Left lobe of liver (tissue), 2 donors: ENCODE results near the gene EPHB2. TPM values are rescaled to one million over a fixed set of nuclear protein-coding genes. Genes with fewer than 3 reads are reported as not detected.
"Not testable (repeated sequence)": the region's sequence is repeated elsewhere in the genome, so short reads cannot be mapped to it uniquely, and the experiment has no call there.

Experiments used
- ATAC-seq: fragments of 200-7000 bp; cut with Tn5 transposase; one replicate; pipeline ENCODE4 v1.9.1; 2020; ENCODE audit warnings: mild to moderate bottlenecking, moderate library complexity
- DNase-seq: peaks from one replicate; pipeline ENCODE4 v3.0.0-alpha.2; 2020; ENCODE audit warnings: low spot score
- total RNA-seq: library from RNA; stranded (reverse); gene quantifications from one replicate; pipeline ENCODE4 v1.2.1, GENCODE V29; 2021
- donor health status: DM: no; HTN: no; CAD: no; lungs with moderate emphysema.
- donor health status: DM: no; HTN: yes; CAD: no.

The EPHB2 gene
- total RNA-seq, 1 donor from 2014 or later = 0.38 TPM

GRCh38 chr1:22689505-22689904, 21.1 kb upstream of the EPHB2 start:
- no peak for ATAC-seq
- no peak for DNase-seq

GRCh38 chr1:22691031-22691753, 19.4 kb upstream of the EPHB2 start:
- no peak for DNase-seq
- ATAC-seq = no peak

- ATAC-seq (no peak), DNase-seq (no peak)
These were observed 16.5 kb upstream of the EPHB2 start for GRCh38 chr1:22694172-22694571.

GRCh38 chr1:22696610-22697009, 14.0 kb upstream of the EPHB2 start:
- ATAC-seq = no peak
- no peak for DNase-seq

GRCh38 chr1:22697980-22698379, 12.7 kb upstream of the EPHB2 start:
- DNase-seq (no peak), ATAC-seq (no peak)

GRCh38 chr1:22699681-22700520, 10.7 kb upstream of the EPHB2 start:
- ATAC-seq = no peak
- no peak for DNase-seq

- ATAC-seq (no peak), DNase-seq (no peak)
These were observed 8.1 kb upstream of the EPHB2 start for GRCh38 chr1:22702296-22703085.

- peak; percentile 98 for ATAC-seq
- DNase-seq = peak; percentile 79
These were observed 6.1 kb upstream of the EPHB2 start for GRCh38 chr1:22704440-22705067.

GRCh38 chr1:22705586-22705985, 5.1 kb upstream of the EPHB2 start:
- no peak for DNase-seq
- ATAC-seq = no peak

- not testable (repeated sequence) for ATAC-seq, DNase-seq
These were observed 4.5 kb upstream of the EPHB2 start for GRCh38 chr1:22706100-22706499.

GRCh38 chr1:22708777-22709176, 1.9 kb upstream of the EPHB2 start:
- ATAC-seq (no peak), DNase-seq (no peak)

GRCh38 chr1:22709227-22709626, 1.4 kb upstream of the EPHB2 start:
- ATAC-seq (no peak), DNase-seq (no peak)

GRCh38 chr1:22709891-22710700, 543 bp upstream of the EPHB2 start:
- DNase-seq (peak; percentile 78), ATAC-seq (peak; percentile 83)

GRCh38 chr1:22711071-22711470, 432 bp downstream of the EPHB2 start:
- DNase-seq = no peak
- no peak for ATAC-seq

GRCh38 chr1:22711591-22712501, 1.2 kb downstream of the EPHB2 start:
- ATAC-seq = no peak
- no peak for DNase-seq

- DNase-seq (no peak), ATAC-seq (no peak)
These were observed 2.0 kb downstream of the EPHB2 start for GRCh38 chr1:22712502-22713271.

GRCh38 chr1:22714455-22714854, 3.8 kb downstream of the EPHB2 start:
- DNase-seq = no peak
- no peak for ATAC-seq

- DNase-seq (no peak), ATAC-seq (peak; percentile 44)
These were observed 6.6 kb downstream of the EPHB2 start for GRCh38 chr1:22717037-22717760.
